Measurements from ENCODE around the gene PRRX2. TPM values are rescaled to one million over a fixed set of nuclear protein-coding genes. Genes with fewer than 3 reads are reported as not detected.

Gene PRRX2
- total RNA-seq, 1 experiment from 2014 or later: not detected

DNA sequence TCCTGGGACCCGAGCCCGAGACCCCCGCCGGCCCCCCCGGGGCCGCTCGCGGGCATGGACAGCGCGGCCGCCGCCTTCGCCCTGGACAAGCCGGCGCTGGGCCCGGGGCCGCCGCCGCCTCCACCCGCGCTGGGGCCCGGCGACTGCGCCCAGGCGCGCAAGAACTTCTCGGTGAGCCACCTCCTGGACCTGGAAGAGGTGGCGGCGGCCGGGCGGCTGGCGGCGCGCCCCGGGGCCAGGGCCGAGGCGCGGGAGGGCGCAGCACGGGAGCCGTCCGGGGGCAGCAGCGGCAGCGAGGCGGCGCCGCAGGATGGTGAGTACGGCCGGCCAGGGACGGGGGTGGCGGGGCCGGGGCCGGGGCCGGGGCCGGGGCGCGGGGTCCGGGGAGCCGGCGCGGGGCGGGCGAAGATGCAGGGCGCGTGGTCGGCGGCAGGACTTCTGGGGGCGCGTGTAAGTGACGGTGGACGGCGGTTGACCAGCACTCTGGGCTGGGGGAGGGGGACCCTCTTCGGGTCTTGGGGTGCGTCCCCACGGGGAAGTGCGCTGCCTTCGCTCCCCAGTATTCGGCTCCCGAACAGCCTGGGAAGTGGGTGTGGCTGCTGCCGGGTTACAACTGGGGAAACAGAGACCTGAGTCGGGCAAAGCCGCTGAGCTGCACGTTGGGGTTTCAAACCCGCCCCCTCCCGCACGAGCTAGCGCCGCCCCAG, 520 bp downstream of the PRRX2 start:
- BruUV-seq (replicated peaks): no TSS peak
- Mint-ChIP-seq H3K36me3 (ENCODE audit: insufficient read depth, unreplicated experiment) (no peaks in the 10 kb centered on the region), H3K4me3 (ENCODE audit: low read depth, unreplicated experiment) (no peak overlapping the region), H3K27ac (ENCODE audit: unreplicated experiment) (no peak overlapping the region), H3K27me3 (ENCODE audit: unreplicated experiment) (peaks cover 29% of the 10 kb centered on the region), H3K4me1 (ENCODE audit: low read depth, unreplicated experiment) (no peaks in the 10 kb centered on the region), H3K9me3 (ENCODE audit: low read depth, unreplicated experiment) (no peaks in the 10 kb centered on the region)
- intact Hi-C loops (cut with micrococcal nuclease; ENCODE audit: unreplicated experiment): no loop called here
- DNase-seq: no peak
- TF ChIP-seq, protein P1, sequence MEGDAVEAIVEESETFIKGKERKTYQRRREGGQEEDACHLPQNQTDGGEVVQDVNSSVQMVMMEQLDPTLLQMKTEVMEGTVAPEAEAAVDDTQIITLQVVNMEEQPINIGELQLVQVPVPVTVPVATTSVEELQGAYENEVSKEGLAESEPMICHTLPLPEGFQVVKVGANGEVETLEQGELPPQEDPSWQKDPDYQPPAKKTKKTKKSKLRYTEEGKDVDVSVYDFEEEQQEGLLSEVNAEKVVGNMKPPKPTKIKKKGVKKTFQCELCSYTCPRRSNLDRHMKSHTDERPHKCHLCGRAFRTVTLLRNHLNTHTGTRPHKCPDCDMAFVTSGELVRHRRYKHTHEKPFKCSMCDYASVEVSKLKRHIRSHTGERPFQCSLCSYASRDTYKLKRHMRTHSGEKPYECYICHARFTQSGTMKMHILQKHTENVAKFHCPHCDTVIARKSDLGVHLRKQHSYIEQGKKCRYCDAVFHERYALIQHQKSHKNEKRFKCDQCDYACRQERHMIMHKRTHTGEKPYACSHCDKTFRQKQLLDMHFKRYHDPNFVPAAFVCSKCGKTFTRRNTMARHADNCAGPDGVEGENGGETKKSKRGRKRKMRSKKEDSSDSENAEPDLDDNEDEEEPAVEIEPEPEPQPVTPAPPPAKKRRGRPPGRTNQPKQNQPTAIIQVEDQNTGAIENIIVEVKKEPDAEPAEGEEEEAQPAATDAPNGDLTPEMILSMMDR (IDR thresholded peaks at IDR 0.05; ENCODE audit: unreplicated experiment): no peak
- CTCF ChIA-PET: no interaction called here

DNA sequence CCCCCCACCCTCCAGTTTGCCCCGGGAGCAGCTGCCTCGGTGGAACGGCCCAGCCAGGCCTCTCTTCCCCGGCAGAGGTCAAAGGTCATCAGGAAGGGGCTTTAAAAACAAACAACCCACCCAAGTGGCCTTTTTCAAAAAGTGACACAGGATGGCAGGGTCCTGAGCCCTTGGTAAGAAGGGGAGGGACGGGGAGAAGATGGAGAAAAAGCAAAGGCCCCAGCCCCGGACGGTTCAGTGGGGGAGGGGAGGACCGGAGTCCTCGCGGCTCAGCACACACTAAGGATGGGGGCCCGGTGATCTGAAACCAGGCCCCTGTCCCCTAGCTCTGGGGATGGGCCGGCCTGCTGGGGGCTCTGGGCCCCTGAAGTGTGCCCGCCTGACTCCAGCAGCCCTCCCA, 1.1 kb downstream of the PRRX2 start:
- BruUV-seq (replicated peaks): no TSS peak
- H3K9me3 Mint-ChIP-seq (ENCODE audit: low read depth, unreplicated experiment): no peaks in the 10 kb centered on the region
- H3K4me1 Mint-ChIP-seq (ENCODE audit: low read depth, unreplicated experiment): no peaks in the 10 kb centered on the region
- H3K27ac Mint-ChIP-seq (ENCODE audit: unreplicated experiment): no peak overlapping the region
- DNase-seq: no peak
- H3K27me3 Mint-ChIP-seq (ENCODE audit: unreplicated experiment): peaks cover 24% of the 10 kb centered on the region
- TF ChIP-seq, protein P1 (IDR thresholded peaks at IDR 0.05; ENCODE audit: unreplicated experiment): no peak
- H3K4me3 Mint-ChIP-seq (ENCODE audit: low read depth, unreplicated experiment): no peak overlapping the region
- CTCF ChIA-PET: no interaction called here
- intact Hi-C loops (cut with micrococcal nuclease; ENCODE audit: unreplicated experiment): no loop called here
- H3K36me3 Mint-ChIP-seq (ENCODE audit: insufficient read depth, unreplicated experiment): no peaks in the 10 kb centered on the region

DNA sequence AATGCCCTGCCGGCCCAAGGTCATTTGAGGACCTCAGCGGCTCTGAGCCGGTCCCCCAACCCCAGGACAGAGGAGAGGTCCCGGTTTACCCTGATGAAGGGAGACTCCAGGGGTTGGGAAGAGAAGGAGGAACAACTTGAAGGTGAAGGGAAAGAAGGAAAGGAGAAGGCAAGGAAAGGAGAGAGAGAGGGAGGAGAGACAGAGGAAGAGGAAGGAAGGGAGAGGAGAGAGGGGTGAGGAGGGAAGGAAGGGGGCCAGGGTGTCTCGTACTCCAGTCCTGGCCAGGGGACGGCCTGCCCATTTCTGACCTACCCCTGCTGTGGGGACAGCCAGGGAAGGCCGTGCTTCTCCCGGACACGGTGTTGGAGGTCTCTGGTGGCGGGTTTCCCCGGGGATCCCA, 1.9 kb downstream of the PRRX2 start:
- no peak overlapping the region for H3K27ac Mint-ChIP-seq (ENCODE audit: unreplicated experiment)
- H3K4me1 Mint-ChIP-seq (ENCODE audit: low read depth, unreplicated experiment): no peaks in the 10 kb centered on the region
- no peaks in the 10 kb centered on the region for H3K9me3 Mint-ChIP-seq (ENCODE audit: low read depth, unreplicated experiment)
- H3K4me3 Mint-ChIP-seq (ENCODE audit: low read depth, unreplicated experiment): no peak overlapping the region
- CTCF ChIA-PET: no interaction called here
- DNase-seq: no peak
- BruUV-seq (replicated peaks): no TSS peak
- TF ChIP-seq, protein P1 (IDR thresholded peaks at IDR 0.05; ENCODE audit: unreplicated experiment): no peak
- intact Hi-C loops (cut with micrococcal nuclease; ENCODE audit: unreplicated experiment): no loop called here
- peaks cover 29% of the 10 kb centered on the region for H3K27me3 Mint-ChIP-seq (ENCODE audit: unreplicated experiment)
- H3K36me3 Mint-ChIP-seq (ENCODE audit: insufficient read depth, unreplicated experiment): no peaks in the 10 kb centered on the region

DNA sequence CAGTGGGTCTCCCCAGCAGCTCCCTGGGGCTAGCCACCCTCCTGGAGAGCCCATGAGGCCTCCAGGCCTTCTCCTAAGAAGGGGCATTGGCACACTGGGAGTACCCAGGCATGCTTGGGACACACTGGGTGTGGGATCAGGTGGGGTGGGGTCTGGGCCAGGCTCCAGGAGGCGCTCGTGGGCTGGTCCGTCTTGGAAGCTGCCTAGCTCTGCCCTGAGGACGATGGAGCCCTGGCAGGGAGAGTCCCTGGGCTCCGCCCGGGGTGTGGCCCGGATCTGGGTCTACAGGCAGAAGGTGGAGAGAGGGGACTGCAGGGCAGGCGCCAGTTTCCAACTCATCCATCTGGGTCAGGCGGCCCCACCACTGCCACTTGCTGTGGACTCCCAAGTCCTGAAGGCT, 2.4 kb downstream of the PRRX2 start:
- TF ChIP-seq, protein P1 (IDR thresholded peaks at IDR 0.05; ENCODE audit: unreplicated experiment): no peak
- DNase-seq: no peak
- Mint-ChIP-seq H3K27me3 (ENCODE audit: unreplicated experiment) (peaks cover 34% of the 10 kb centered on the region), H3K36me3 (ENCODE audit: insufficient read depth, unreplicated experiment) (no peaks in the 10 kb centered on the region), H3K9me3 (ENCODE audit: low read depth, unreplicated experiment) (no peaks in the 10 kb centered on the region), H3K4me1 (ENCODE audit: low read depth, unreplicated experiment) (no peaks in the 10 kb centered on the region), H3K4me3 (ENCODE audit: low read depth, unreplicated experiment) (no peak overlapping the region), H3K27ac (ENCODE audit: unreplicated experiment) (no peak overlapping the region)
- intact Hi-C loops (cut with micrococcal nuclease; ENCODE audit: unreplicated experiment): no loop called here
- BruUV-seq (replicated peaks): no TSS peak
- CTCF ChIA-PET: no interaction called here
